Coronary artery (tissue), 2 donors: ENCODE measurements around the gene RNASE12.

Source experiments
- DNase-seq: peaks from one replicate; pipeline ENCODE4 v3.0.0-alpha.2; 2017; ENCODE audit warnings: low spot score
- H3K27ac ChIP-seq, 2 donors: fragments of 200-600 bp; sonication (generic); one replicate each; pipeline ENCODE4 v1.5.1; 2016 to 2019
- H3K4me3 ChIP-seq: fragments of 200-600 bp; sonication (generic); 2 replicates; pipeline ENCODE4 v1.5.1; 2016; ENCODE audit warnings: mild to moderate bottlenecking, moderate library complexity
- TF ChIP-seq, protein P1 (sequence below): fragments of 200-600 bp; sonication (generic); IDR thresholded peaks from one replicate; pipeline ENCODE4 v1.5.1; 2019; ENCODE audit warnings: antibody characterized with exemption

RNASE12 gene

GRCh38 chr14:20556500-20557211 is 34.5 kb downstream of the RNASE12 start:
- Histone ChIP-seq H3K27ac (no peak overlapping the region), H3K4me3 (no peak overlapping the region)
- TF ChIP-seq, protein P1, sequence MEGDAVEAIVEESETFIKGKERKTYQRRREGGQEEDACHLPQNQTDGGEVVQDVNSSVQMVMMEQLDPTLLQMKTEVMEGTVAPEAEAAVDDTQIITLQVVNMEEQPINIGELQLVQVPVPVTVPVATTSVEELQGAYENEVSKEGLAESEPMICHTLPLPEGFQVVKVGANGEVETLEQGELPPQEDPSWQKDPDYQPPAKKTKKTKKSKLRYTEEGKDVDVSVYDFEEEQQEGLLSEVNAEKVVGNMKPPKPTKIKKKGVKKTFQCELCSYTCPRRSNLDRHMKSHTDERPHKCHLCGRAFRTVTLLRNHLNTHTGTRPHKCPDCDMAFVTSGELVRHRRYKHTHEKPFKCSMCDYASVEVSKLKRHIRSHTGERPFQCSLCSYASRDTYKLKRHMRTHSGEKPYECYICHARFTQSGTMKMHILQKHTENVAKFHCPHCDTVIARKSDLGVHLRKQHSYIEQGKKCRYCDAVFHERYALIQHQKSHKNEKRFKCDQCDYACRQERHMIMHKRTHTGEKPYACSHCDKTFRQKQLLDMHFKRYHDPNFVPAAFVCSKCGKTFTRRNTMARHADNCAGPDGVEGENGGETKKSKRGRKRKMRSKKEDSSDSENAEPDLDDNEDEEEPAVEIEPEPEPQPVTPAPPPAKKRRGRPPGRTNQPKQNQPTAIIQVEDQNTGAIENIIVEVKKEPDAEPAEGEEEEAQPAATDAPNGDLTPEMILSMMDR: no peak
- no peak for DNase-seq

GRCh38 chr14:20555845-20556244 is 35.3 kb downstream of the RNASE12 start:
- TF ChIP-seq, protein P1: no peak
- DNase-seq: no peak
- no peak overlapping the region for H3K27ac ChIP-seq
- H3K4me3 ChIP-seq: no peak overlapping the region

GRCh38 chr14:20553024-20553423 is 38.2 kb downstream of the RNASE12 start:
- no peak overlapping the region for H3K27ac ChIP-seq
- TF ChIP-seq, protein P1: no peak
- no peak for DNase-seq
- no peak overlapping the region for H3K4me3 ChIP-seq

GRCh38 chr14:20551606-20552005 is 39.6 kb downstream of the RNASE12 start:
- H3K27ac ChIP-seq: no peak overlapping the region
- TF ChIP-seq, protein P1: no peak
- H3K4me3 ChIP-seq: no peak overlapping the region
- no peak for DNase-seq

- Histone ChIP-seq H3K4me3 (no peak overlapping the region), H3K27ac (no peak overlapping the region)
- TF ChIP-seq, protein P1: no peak
- DNase-seq: no peak
Measured at GRCh38 chr14:20550926-20551325, 40.2 kb downstream of the RNASE12 start.

DNA sequence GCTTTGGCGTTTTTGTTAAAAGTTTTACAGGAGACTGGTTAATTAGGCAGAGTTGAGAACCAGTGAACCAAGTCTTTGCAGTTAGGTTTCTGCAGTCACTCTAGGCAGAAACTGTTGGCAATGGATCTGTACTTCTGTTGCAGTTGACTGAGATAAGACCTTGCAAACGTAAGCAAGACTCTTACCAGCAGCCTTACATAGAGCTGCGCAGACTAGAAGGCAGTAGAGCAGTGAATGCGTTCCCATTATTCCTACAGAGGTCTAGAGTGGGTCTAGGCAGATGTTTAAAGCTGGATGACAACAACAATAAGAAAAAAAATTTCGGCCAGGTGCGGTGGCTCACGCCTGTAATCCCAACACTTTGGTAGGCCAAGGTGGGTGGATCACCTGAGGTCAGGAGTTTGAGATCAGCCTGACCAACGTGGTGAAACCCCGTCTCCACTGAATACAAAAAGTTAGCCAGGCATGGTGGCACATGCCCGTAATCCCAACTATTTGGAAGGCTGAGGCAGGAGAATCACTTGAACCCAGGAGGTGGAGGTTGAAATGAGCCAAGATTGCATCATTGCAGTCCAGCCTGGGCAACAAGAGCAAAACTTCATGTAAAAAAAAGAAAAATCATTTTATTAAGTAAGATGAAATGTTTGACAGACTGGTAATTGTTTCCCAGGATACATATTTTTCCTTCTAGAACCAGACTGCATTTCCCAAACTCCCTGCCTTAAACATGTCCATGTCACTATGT is 42.6 kb downstream of the RNASE12 start:
- TF ChIP-seq, protein P1: no peak
- no peak overlapping the region for H3K27ac ChIP-seq
- H3K4me3 ChIP-seq: no peak overlapping the region
- DNase-seq: no peak

- DNase-seq: no peak
- Histone ChIP-seq H3K4me3 (no peak overlapping the region), H3K27ac (no peak overlapping the region)
- TF ChIP-seq, protein P1: no peak
Measured at GRCh38 chr14:20546877-20547276, 44.3 kb downstream of the RNASE12 start.
